Liver (tissue), 9 donors: ENCODE results near the gene TRMT1. TPM values are rescaled to one million over a fixed set of nuclear protein-coding genes. Genes with fewer than 3 reads are reported as not detected.

Source experiments
- DNase-seq: peaks from one replicate; pipeline ENCODE4 v3.0.0-alpha.2; 2017; ENCODE audit warnings: low spot score
- H3K27ac ChIP-seq, 2 donors: one replicate each; pipeline ENCODE4 v1.7.0; 2013; ENCODE audit warnings: inconsistent platforms in 2 of 2, low read length in 2 of 2, control low read depth in 1 of 2, low read depth in 1 of 2, mild to moderate bottlenecking in 1 of 2
- H3K27me3 ChIP-seq, 4 donors: one replicate each; pipeline versions ENCODE4 v1.6.1 to v1.7.0; 2013; ENCODE audit warnings: low read length in 3 of 4, inconsistent platforms in 1 of 4, mild to moderate bottlenecking in 1 of 4, moderate library complexity in 1 of 4; ENCODE audit not compliant: control insufficient read depth in 4 of 4, insufficient read depth in 4 of 4
- H3K36me3 ChIP-seq, 4 donors: one replicate each; pipeline versions ENCODE4 v1.6.1 to v1.7.0; 2013; ENCODE audit warnings: low read length in 3 of 4, mild to moderate bottlenecking in 3 of 4, low read depth in 1 of 4, moderate library complexity in 1 of 4; ENCODE audit not compliant: control insufficient read depth in 4 of 4, insufficient read depth in 3 of 4
- H3K4me1 ChIP-seq, 4 donors: one replicate each; pipeline versions ENCODE4 v1.6.1 to v1.7.0; 2013; ENCODE audit warnings: low read length in 3 of 4, mild to moderate bottlenecking in 3 of 4, moderate library complexity in 1 of 4; ENCODE audit not compliant: control insufficient read depth in 4 of 4, insufficient read depth in 4 of 4
- H3K4me3 ChIP-seq, 3 donors: one replicate each; pipeline versions ENCODE4 v1.6.1 to v1.7.0; 2013; ENCODE audit warnings: low read length in 3 of 3, control low read depth in 1 of 3, low read depth in 1 of 3, mild to moderate bottlenecking in 1 of 3
- H3K9ac ChIP-seq, 2 donors: one replicate each; pipeline ENCODE4 v1.7.0; 2013; ENCODE audit warnings: low read length in 2 of 2, mild to moderate bottlenecking in 2 of 2, moderate library complexity in 2 of 2, control low read depth in 1 of 2, low read depth in 1 of 2
- H3K9me3 ChIP-seq, 4 donors: one replicate each; pipeline versions ENCODE4 v1.6.1 to v1.7.0; 2013; ENCODE audit warnings: low read length in 3 of 4; ENCODE audit not compliant: control insufficient read depth in 4 of 4
- EGR1 ChIP-seq, 2 donors: IDR thresholded peaks; 2 replicates each; pipeline ENCODE4 v1.6.1; 2016 to 2018; ENCODE audit warnings: antibody characterized with exemption in 2 of 2, low read depth in 2 of 2
- FOXA1 ChIP-seq: IDR thresholded peaks from 2 replicates; pipeline ENCODE4 v1.6.1; 2016; ENCODE audit warnings: antibody characterized with exemption
- FOXA2 ChIP-seq: IDR thresholded peaks from 2 replicates; pipeline ENCODE4 v1.6.1; 2016; ENCODE audit warnings: antibody characterized with exemption
- GABPA ChIP-seq, 2 donors: IDR thresholded peaks in 1 of 2; conservative IDR thresholded peaks in 1 of 2; 2 replicates each; pipeline ENCODE4 v1.6.1; 2016; ENCODE audit warnings: antibody characterized with exemption in 2 of 2, mild to moderate bottlenecking in 1 of 2, moderate library complexity in 1 of 2
- HNF4A ChIP-seq, 2 donors: conservative IDR thresholded peaks; 2 replicates each; pipeline ENCODE4 v1.6.1; 2016; ENCODE audit warnings: antibody characterized with exemption in 2 of 2, mild to moderate bottlenecking in 2 of 2
- HNF4G ChIP-seq: IDR thresholded peaks from 2 replicates; pipeline ENCODE4 v1.6.1; 2016; ENCODE audit warnings: antibody characterized with exemption
- JUND ChIP-seq, 2 donors: IDR thresholded peaks; 2 replicates each; pipeline ENCODE4 v1.6.1; 2016; ENCODE audit warnings: antibody characterized with exemption in 2 of 2
- NR2F2 ChIP-seq: IDR thresholded peaks from 2 replicates; pipeline ENCODE4 v1.6.1; 2016; ENCODE audit warnings: antibody characterized with exemption
- RAD21 ChIP-seq, 2 donors: IDR thresholded peaks; 2 replicates each; pipeline ENCODE4 v1.6.1; 2016; ENCODE audit warnings: antibody characterized with exemption in 2 of 2, mild to moderate bottlenecking in 2 of 2
- REST ChIP-seq: IDR thresholded peaks from 2 replicates; pipeline ENCODE4 v1.6.1; 2016; ENCODE audit warnings: antibody characterized with exemption, mild to moderate bottlenecking
- RXRA ChIP-seq, 2 donors: IDR thresholded peaks; 2 replicates each; pipeline ENCODE4 v1.6.1; 2017 to 2018; ENCODE audit warnings: antibody characterized with exemption in 2 of 2, mild to moderate bottlenecking in 1 of 2
- SP1 ChIP-seq: IDR thresholded peaks from 2 replicates; pipeline ENCODE4 v1.6.1; 2018; ENCODE audit warnings: antibody characterized with exemption, mild to moderate bottlenecking
- TAF1 ChIP-seq: conservative IDR thresholded peaks from 2 replicates; pipeline ENCODE4 v1.6.1; 2016; ENCODE audit warnings: antibody characterized with exemption, mild to moderate bottlenecking
- YY1 ChIP-seq: IDR thresholded peaks from 2 replicates; pipeline ENCODE4 v1.6.1; 2016; ENCODE audit warnings: antibody characterized with exemption, mild to moderate bottlenecking
- ZBTB33 ChIP-seq: IDR thresholded peaks from 2 replicates; pipeline ENCODE4 v1.6.1; 2016; ENCODE audit warnings: antibody characterized with exemption
- WGBS: extraction: QIAGEN DNeasy Blood & Tissue Kit; methylation state at CpG from one replicate; pipeline ENCODE4 v1.1.7; 2013; 5-methylcytosine and 5-hydroxymethylcytosine counted together
- polyA plus RNA-seq, 2 donors: library from polyadenylated mRNA; stranded (reverse) in 1 of 2; unstranded in 1 of 2; fragments of 200-250 nt in 1 of 2; fragments of >200 nt in 1 of 2; fragmentation: Nextera tagmentation in 1 of 2; extraction: Ambion mirVana in 1 of 2; gene quantifications; one replicate each; pipeline versions ENCODE4 v1.2.1 to v1.2.3, GENCODE V29; 2013 to 2015
- total RNA-seq, 2 donors: library from RNA; depleted of rRNA; stranded (reverse); fragments of >200 nt; gene quantifications; one replicate each; pipeline ENCODE4 v1.2.3, GENCODE V29; 2014
- TF ChIP-seq, protein P1 (sequence below): IDR thresholded peaks from 2 replicates; pipeline ENCODE4 v1.6.1; 2016; ENCODE audit warnings: antibody characterized with exemption
- TF ChIP-seq, protein P2 (sequence below): fragments of 150-350 bp; IDR thresholded peaks from 2 replicates; pipeline ENCODE4 v1.5.1; 2017; ENCODE audit warnings: improper control_type of control experiment, low read depth, low read length; ENCODE audit not compliant: missing input control
- TF ChIP-seq, protein P3 (sequence below): IDR thresholded peaks from 2 replicates; pipeline ENCODE4 v1.6.1; 2016; ENCODE audit warnings: antibody characterized with exemption
- donor health status: healthy.
- donor health status: healthy.
- donor health status: healthy.
- donor health status: healthy.
- donor health status: healthy.

The TRMT1 gene
- total and polyA plus RNA-seq, 4 donors: 8.3 to 15.6 (median 11.7) TPM

DNA sequence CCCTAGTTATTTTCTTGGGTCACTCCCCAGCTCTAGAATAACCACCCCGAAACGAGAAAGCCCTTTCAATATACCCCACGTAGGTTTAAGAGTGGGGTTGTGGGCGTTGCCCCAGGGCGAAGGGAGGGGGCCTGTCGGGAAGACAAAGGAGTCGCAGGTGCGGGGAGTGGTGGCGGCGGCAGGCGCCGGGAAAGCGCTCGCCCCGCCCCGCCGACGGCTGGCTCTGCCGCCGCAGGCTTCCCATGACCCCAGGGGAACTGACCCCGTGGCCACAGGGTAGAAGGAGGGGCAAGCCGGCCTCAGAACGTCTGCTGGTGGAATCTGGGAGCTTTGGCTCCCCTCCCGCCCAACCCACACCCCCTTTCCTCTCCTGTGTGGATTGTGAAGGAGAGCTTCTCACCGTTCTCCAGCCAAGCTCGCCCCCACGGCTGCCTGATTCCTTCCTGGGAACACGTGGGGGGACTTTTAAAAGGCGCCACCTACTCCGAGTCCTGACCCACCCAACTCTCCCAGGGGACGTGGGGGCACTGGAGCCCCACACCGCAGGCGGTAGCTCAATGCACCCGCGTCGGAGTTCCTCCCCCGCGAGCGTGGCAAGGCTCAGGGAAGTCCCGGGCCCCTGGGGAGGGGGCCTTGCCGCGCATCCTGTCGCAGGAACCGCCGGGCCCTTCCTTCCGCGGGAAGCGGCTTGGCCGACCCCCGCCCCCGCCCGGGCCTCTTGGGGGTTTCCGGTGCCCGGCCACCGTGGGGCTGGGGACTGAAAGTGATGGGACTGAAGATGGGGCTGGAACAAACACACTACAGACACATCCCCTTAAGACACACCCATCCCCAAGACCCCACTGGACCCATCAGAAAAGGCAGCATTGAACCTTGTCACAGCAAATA lies 39.2 kb upstream of the TRMT1 start:
- 1% methylated on average over 55 of the region's 55 CpGs for WGBS

More for the DNA sequence above, 39.2 kb upstream of the TRMT1 start:
- H3K9ac ChIP-seq: peak overlapping the region; percentile 99
- H3K9me3 ChIP-seq: no peaks in the 10 kb centered on the region
- H3K36me3 ChIP-seq: no peaks in the 10 kb centered on the region
- DNase-seq: peak; percentile 70
- no peaks in the 10 kb centered on the region for H3K27me3 ChIP-seq
- peak overlapping the region; percentile 71 to 94 (median 81) for H3K4me3 ChIP-seq
- TF ChIP-seq, protein P1, sequence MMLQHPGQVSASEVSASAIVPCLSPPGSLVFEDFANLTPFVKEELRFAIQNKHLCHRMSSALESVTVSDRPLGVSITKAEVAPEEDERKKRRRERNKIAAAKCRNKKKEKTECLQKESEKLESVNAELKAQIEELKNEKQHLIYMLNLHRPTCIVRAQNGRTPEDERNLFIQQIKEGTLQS: peak; percentile 13
- TF ChIP-seq JUND (IDR thresholded peaks at IDR 0.05): peak in 1 of 2 donors; percentile 40
- peak; percentile 34 to 84 for TF ChIP-seq EGR1 (IDR thresholded peaks at IDR 0.05; ENCODE audit: low read depth in 2 of 2)
- no peak for TF ChIP-seq TAF1
- no peak for TF ChIP-seq FOXA1
- TF ChIP-seq SP1: peak; percentile 61
- peak; percentile 73 for TF ChIP-seq NR2F2
- TF ChIP-seq REST: peak; percentile 38
- no peak for TF ChIP-seq ZBTB33
- peak; percentile 95 to 96 for TF ChIP-seq RXRA (IDR thresholded peaks at IDR 0.05)
- TF ChIP-seq GABPA (IDR thresholded peaks at IDR 0.05 in 1 of 2, conservative IDR thresholded peaks at IDR 0.05 in 1 of 2): no peak
- TF ChIP-seq HNF4G: peak; percentile 4
- peak in 1 of 2 donors; percentile 40 for TF ChIP-seq RAD21 (IDR thresholded peaks at IDR 0.05)
- TF ChIP-seq, protein P2, sequence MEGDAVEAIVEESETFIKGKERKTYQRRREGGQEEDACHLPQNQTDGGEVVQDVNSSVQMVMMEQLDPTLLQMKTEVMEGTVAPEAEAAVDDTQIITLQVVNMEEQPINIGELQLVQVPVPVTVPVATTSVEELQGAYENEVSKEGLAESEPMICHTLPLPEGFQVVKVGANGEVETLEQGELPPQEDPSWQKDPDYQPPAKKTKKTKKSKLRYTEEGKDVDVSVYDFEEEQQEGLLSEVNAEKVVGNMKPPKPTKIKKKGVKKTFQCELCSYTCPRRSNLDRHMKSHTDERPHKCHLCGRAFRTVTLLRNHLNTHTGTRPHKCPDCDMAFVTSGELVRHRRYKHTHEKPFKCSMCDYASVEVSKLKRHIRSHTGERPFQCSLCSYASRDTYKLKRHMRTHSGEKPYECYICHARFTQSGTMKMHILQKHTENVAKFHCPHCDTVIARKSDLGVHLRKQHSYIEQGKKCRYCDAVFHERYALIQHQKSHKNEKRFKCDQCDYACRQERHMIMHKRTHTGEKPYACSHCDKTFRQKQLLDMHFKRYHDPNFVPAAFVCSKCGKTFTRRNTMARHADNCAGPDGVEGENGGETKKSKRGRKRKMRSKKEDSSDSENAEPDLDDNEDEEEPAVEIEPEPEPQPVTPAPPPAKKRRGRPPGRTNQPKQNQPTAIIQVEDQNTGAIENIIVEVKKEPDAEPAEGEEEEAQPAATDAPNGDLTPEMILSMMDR: no peak
- TF ChIP-seq FOXA2: no peak
- TF ChIP-seq, protein P3, sequence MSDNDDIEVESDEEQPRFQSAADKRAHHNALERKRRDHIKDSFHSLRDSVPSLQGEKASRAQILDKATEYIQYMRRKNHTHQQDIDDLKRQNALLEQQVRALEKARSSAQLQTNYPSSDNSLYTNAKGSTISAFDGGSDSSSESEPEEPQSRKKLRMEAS: peak; percentile 28
- no peak for TF ChIP-seq YY1
- TF ChIP-seq HNF4A (conservative IDR thresholded peaks at IDR 0.05): peak; percentile 24 to 76
- peaks cover 5 to 16% (median 10%) of the 10 kb centered on the region in 4 donors for H3K4me1 ChIP-seq
- peak overlapping the region; percentile 99 to 100 for H3K27ac ChIP-seq
